HG03520 (cell line): ENCODE results near the gene RNF145.
"Not testable (repeated sequence)": the region's sequence is repeated elsewhere in the genome, so short reads cannot be mapped to it uniquely, and the experiment has no call there.

Experiments
- ATAC-seq: cut with Tn5 transposase; IDR thresholded peaks from one replicate; pipeline ENCODE4 v1.9.1; 2021; ENCODE audit warnings: mild to moderate bottlenecking, moderate library complexity; ENCODE audit not compliant: unreplicated experiment

RNF145 gene

DNA sequence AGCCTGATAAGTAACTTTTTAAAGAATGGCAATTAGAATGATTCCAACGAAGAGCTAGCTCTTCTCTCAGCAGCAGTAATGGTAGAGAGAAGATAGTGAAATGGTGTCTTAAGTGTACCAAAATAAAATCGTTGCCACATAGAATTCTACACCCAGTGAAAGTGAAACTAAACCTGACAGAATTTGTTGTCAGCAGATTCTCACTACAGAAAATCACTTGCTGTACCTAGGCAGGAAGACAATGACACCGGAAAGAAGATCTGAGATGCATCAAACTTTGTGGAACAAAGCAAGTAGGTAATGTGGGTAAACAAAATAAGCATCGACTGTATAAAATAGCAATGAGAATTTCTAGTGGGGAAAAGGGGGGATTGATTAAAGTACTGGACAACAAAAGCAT lies 88.9 kb downstream of the RNF145 start:
- ATAC-seq: no peak

DNA sequence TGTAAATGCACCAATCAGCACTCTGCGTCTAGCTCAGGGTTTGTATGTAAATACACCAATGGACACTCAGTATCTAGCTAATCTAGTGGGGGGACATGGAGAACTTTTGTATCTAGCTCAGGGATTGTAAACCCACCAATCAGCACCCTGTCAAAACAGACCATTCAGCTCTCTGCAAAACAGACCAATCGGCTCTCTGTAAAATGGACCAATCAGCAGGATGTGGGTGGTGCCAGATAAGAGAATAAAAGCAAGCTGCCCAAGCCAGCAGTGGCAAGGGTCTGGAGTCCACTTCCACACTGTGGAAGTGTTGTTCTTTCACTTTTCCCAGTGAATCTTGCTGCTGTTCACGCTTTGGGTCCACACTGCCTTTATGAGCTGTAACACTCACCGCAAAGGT lies 89.5 kb downstream of the RNF145 start:
- not testable (repeated sequence) for ATAC-seq

DNA sequence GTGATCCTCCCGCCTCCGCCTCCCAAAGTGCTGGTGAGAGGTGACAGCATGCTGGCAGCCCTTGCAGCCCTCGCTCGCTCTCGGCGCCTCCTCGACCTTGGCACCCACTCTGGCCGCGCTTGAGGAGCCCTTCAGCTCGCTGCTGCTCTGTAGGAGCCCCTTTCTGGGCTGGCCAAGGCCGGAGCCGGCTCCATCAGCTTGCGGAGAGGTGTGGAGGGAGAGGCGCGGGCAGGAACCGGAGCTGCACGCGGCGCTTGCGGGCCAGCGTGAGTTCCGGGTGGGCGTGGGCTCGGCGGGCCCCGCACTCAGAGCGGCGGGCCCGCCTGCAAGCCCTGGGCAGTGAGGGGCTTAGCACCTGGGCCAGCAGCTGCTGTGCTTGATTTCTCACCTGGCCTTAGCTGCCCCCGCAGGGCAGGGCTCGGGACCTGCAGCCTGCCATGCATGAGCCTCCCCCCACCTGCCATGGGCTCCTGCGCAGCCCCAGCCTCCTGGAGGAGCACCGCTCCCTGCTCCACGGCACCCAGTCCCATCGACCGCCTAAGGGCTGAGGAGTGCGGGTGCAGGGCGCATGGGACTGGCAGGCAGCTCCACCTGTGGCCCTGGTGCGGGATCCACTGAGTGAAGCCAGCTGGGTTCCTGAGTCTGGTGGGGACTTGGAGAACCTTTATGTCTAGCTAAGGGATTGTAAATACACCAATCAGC lies 90.2 kb downstream of the RNF145 start:
- not testable (repeated sequence) for ATAC-seq

DNA sequence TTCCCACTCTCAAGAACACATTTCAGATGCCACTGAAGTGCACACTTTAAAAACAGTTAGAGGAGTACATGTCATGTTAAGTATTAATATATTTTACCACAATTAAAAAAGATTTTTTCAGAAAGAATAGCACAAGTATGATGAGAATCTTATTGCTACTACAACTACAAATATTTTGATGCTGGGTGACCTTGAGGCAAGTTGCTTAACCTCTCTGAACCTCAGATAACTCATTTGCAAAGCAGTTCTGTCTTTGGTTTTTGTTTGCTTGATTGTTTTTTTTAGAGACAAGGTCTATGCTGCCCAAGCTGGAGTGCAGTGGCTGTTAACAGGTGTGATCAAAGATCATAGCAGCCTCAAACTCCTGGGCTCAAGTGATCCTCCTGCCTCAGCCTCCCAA lies 95.9 kb downstream of the RNF145 start:
- ATAC-seq: no peak

DNA sequence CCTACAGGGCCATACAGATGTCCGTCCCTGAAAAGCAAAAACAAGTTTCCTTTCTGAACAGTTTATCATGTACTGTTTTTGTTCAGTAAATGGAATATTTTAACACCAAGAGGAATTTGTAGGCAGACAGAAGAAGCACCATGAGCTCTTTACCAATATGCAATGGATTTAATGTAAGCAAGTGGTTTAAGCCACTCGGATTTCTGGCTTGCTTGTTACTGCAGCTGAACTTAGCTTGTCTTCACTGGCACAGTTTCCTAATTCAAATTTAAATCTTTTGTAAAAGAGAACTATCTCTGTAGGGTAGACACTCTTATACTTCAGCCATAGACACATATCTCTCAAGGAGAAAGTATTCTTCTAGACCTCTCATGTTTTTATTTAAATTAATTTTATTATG lies 96.9 kb downstream of the RNF145 start:
- no peak for ATAC-seq
